GM12865 (cell line): ENCODE data around the gene COL4A6.

Source experiments
- DNase-seq: peaks from one replicate; pipeline ENCODE4 v3.0.0; 2010; ENCODE audit warnings: low read depth
- H3K4me3 ChIP-seq: 2 replicates; pipeline ENCODE4 v1.5.1; 2011; ENCODE audit warnings: mild to moderate bottlenecking, low read depth, low read length, control low read depth
- TF ChIP-seq, protein P1 (sequence below): IDR thresholded peaks from 2 replicates; pipeline ENCODE4 v1.5.1; 2011; ENCODE audit warnings: low read length, control low read depth, low read depth, inconsistent platforms; ENCODE audit not compliant: insufficient read depth; ENCODE audit errors: missing control alignments

COL4A6 gene

GRCh38 chrX:108332281-108332680 is 105.9 kb downstream of the COL4A6 start:
- TF ChIP-seq, protein P1, sequence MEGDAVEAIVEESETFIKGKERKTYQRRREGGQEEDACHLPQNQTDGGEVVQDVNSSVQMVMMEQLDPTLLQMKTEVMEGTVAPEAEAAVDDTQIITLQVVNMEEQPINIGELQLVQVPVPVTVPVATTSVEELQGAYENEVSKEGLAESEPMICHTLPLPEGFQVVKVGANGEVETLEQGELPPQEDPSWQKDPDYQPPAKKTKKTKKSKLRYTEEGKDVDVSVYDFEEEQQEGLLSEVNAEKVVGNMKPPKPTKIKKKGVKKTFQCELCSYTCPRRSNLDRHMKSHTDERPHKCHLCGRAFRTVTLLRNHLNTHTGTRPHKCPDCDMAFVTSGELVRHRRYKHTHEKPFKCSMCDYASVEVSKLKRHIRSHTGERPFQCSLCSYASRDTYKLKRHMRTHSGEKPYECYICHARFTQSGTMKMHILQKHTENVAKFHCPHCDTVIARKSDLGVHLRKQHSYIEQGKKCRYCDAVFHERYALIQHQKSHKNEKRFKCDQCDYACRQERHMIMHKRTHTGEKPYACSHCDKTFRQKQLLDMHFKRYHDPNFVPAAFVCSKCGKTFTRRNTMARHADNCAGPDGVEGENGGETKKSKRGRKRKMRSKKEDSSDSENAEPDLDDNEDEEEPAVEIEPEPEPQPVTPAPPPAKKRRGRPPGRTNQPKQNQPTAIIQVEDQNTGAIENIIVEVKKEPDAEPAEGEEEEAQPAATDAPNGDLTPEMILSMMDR, result no peak
- H3K4me3 ChIP-seq, result no peak overlapping the region
- DNase-seq, result peak; percentile 0

- TF ChIP-seq, protein P1, result no peak
- H3K4me3 ChIP-seq, result no peak overlapping the region
- no peak for DNase-seq
Measured at GRCh38 chrX:108331126-108331909, 106.9 kb downstream of the COL4A6 start.

DNA sequence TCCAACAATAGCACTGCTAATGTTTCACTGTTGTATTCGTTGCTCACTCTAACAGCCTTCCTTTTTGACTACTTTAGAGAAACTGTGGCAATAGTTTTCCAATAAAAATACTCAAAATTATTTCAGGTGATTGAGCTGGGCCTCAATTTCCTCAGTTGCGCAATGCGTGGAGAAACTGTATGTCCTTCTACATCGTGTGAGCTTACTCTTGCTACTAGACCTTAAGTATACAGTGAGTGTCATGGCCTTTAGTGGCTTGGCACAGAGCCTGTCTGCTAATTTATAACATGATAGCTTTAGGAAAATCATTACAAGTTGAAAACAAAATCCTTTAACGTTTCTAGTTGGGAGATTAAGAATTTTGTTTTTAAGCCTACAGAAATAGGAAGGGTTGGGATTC is 114.5 kb downstream of the COL4A6 start:
- no peak for DNase-seq
- TF ChIP-seq, protein P1, result no peak
- H3K4me3 ChIP-seq, result no peak overlapping the region

DNA sequence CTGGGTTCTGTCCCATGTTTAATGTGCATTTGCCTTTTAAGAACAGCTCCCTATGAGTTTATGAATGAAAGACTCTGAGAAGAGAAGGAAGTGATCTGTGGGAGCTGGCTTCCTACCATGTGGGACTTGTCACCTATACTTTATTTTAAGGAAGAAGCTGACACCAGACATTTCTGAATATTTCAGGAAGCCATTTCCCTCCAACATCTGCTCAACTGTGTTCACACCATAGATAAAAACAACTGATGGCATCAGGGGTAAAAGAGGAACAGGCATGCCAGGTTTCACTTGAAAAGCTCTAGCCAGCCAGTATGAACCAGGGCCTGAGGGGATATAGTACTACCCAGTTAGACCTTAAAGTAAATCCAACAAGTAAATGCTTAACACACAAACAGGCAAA is 116.0 kb downstream of the COL4A6 start:
- no peak overlapping the region for H3K4me3 ChIP-seq
- DNase-seq, result no peak
- TF ChIP-seq, protein P1, result no peak

GRCh38 chrX:108316456-108316855 is 121.8 kb downstream of the COL4A6 start:
- H3K4me3 ChIP-seq, result no peak overlapping the region
- no peak for DNase-seq
- TF ChIP-seq, protein P1, result no peak

DNA sequence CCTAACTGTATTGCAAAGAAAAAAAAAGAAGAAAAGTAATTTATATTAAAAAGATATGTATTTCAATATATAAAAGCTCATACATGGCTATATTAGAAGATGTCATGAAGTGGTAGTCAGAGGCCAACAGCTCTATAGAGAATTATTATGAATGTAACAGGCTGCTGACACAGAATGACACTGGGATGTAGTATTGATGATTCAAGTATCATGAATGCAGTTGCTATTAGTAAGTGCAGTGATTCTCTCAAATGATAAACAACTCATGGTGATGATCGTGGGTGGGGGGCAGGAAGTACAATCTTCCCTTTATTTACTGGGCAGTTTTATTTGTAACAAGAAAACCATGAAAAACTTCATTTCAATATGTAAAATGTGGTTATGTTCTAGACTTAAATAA is 124.6 kb downstream of the COL4A6 start:
- DNase-seq, result no peak
- TF ChIP-seq, protein P1, result no peak
- no peak overlapping the region for H3K4me3 ChIP-seq

DNA sequence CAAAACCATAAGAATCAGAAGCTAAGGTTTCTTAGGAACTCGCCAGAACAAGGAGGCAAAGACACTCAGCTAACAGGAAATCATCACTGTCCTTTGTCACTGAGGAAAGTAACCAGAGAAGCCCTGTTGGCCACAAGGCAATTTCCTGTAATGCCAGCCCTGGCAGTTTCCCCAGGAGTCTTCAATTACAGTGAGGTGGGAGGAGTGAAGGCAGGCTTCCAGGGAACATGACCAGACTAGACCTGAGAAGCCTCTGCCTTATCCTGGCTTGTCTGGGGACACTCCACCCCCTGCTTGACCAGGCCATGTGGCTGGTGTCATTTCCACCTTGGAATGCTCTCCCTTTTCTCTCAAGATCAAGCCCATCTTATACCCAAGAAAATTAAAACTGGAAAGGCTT is 125.3 kb downstream of the COL4A6 start:
- DNase-seq, result no peak

More for the DNA sequence above, 125.3 kb downstream of the COL4A6 start:
- no peak overlapping the region for H3K4me3 ChIP-seq
- TF ChIP-seq, protein P1, result no peak
